Choroid plexus epithelial cell (primary cell): ENCODE data around the gene MATCAP1.

Experiments used
- DNase-seq: peaks from one replicate; pipeline ENCODE4 v3.0.0-alpha.2; 2010; ENCODE audit warnings: low read depth
- H3K4me3 ChIP-seq: 2 replicates; pipeline ENCODE4 v1.5.1; 2011; ENCODE audit warnings: low read depth, mild to moderate bottlenecking, control low read depth, low read length, moderate library complexity
- CTCF ChIP-seq: conservative IDR thresholded peaks from 2 replicates; pipeline ENCODE4 v1.5.1; 2011; ENCODE audit warnings: low read depth, mild to moderate bottlenecking, control low read depth, inconsistent platforms, low read length, moderate library complexity

MATCAP1 gene

GRCh38 chr16:67206838-67207248 is 23.1 kb upstream of the MATCAP1 start:
- DNase-seq: no peak
- TF ChIP-seq CTCF: no peak
- no peak overlapping the region for H3K4me3 ChIP-seq

GRCh38 chr16:67206129-67206837 is 22.5 kb upstream of the MATCAP1 start:
- DNase-seq: no peak
- H3K4me3 ChIP-seq: no peak overlapping the region
- TF ChIP-seq CTCF: no peak

- no peak overlapping the region for H3K4me3 ChIP-seq
- DNase-seq: no peak
- TF ChIP-seq CTCF: no peak
Measured at GRCh38 chr16:67204076-67204475, 20.3 kb upstream of the MATCAP1 start.

GRCh38 chr16:67202956-67203493 is 19.3 kb upstream of the MATCAP1 start:
- no peak overlapping the region for H3K4me3 ChIP-seq
- no peak for TF ChIP-seq CTCF
- DNase-seq: no peak

GRCh38 chr16:67202426-67202825 is 18.7 kb upstream of the MATCAP1 start:
- no peak overlapping the region for H3K4me3 ChIP-seq
- DNase-seq: no peak
- TF ChIP-seq CTCF: no peak

GRCh38 chr16:67201411-67202345 is 17.9 kb upstream of the MATCAP1 start:
- TF ChIP-seq CTCF: no peak
- DNase-seq: no peak
- no peak overlapping the region for H3K4me3 ChIP-seq
